ENCODE results near the gene TTC28.

Gene TTC28

DNA sequence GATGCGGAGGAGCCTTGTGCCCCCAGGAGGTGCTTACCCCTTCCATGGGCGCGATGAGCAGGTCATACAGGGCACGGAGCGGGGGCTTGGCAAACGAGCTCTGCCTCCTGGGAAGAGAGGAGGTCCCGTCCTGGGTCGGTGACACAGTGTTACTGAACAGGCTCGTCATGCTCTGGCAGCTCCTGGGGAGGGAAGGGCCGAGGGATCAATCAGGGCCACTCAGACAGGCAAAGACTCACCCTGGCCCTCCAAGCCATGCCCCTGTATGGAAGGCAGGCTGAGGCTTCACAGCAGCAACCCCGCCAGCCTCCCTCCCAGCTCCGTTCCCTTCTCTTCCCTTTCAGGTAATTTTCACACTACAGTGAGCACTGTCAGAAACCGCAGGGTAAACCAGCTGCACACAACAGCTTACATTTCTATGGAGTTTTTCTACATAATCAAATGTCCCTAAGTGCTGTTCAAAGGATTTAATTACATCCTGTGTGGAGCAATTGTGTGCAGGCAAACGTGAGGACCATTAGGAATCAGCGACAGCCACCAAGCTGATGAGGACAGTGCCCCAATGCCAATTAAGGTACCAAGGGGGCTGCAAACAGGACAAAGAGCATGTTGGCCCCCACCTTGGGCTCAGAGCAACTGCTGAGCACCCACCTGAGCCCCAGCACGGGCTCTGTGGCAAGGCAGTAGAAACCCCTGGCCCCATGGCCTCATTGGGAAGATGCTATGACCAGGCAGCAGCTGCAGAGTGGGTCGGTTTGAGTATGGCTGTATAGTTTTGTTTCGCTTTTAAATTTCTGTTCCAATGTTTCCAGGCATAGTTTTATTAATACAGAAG, 665.2 kb downstream of the TTC28 start:
- Histone ChIP-seq H3K27ac (ENCODE audit: low read length, poor library complexity, severe bottlenecking) (no peak overlapping the region), H3K18ac (ENCODE audit: low read depth in 1 of 2, low read length in 2 of 2) (no peak overlapping the region), H3K27me3 (ENCODE audit: control insufficient read depth in 1 of 2, insufficient read depth in 1 of 2, low read length in 2 of 2) (no peaks in the 10 kb centered on the region), H3K79me1 (replicated peaks; ENCODE audit: low read length, poor library complexity, severe bottlenecking) (peaks cover 3% of the 10 kb centered on the region), H2BK120ac (ENCODE audit: low read depth, low read length) (no peak overlapping the region), H4K91ac (ENCODE audit: low read length) (no peak overlapping the region), H2AK5ac (ENCODE audit: low read length, severe bottlenecking) (no peak overlapping the region), H3K4me2 (ENCODE audit: low read length, poor library complexity, severe bottlenecking) (no peak overlapping the region), H3K4me1 (ENCODE audit: control insufficient read depth, insufficient read depth, low read depth, low read length) (peaks cover 32% of the 10 kb centered on the region), H3K4me3 (ENCODE audit: insufficient read depth in 1 of 2, low read depth in 1 of 2, low read length in 2 of 2) (no peak overlapping the region), H3K9me3 (ENCODE audit: control insufficient read depth, low read length) (no peaks in the 10 kb centered on the region), H3K4ac (ENCODE audit: low read depth in 1 of 2, low read length in 2 of 2) (no peak overlapping the region), H4K8ac (ENCODE audit: low read length) (no peak overlapping the region), H2BK15ac (ENCODE audit: low read depth, poor library complexity, severe bottlenecking) (no peak overlapping the region), H2BK12ac (ENCODE audit: low read length in 2 of 2) (no peak overlapping the region), H3K14ac (ENCODE audit: low read length in 2 of 2) (no peak overlapping the region), H3K23ac (ENCODE audit: low read length in 2 of 2) (no peak overlapping the region), H3K9ac (ENCODE audit: low read length) (no peak overlapping the region), H2AFZ (ENCODE audit: low read depth, low read length) (no peak overlapping the region), H3K36me3 (ENCODE audit: control insufficient read depth in 1 of 2, insufficient read depth in 2 of 2, low read depth in 1 of 2, low read length in 2 of 2) (peaks cover 20 to 44% of the 10 kb centered on the region in 2 experiments), H2BK5ac (ENCODE audit: low read depth, low read length, poor library complexity, severe bottlenecking) (no peak overlapping the region)
- DNase-seq, result no peak
- 85% methylated on average over 16 of the region's 18 CpGs for WGBS

GRCh38 chr22:28013611-28014010, 666.0 kb downstream of the TTC28 start:
- Histone ChIP-seq H2BK120ac (ENCODE audit: low read depth, low read length) (no peak overlapping the region), H3K14ac (ENCODE audit: low read length in 2 of 2) (no peak overlapping the region), H3K4me3 (ENCODE audit: insufficient read depth in 1 of 2, low read depth in 1 of 2, low read length in 2 of 2) (no peak overlapping the region), H2BK5ac (ENCODE audit: low read depth, low read length, poor library complexity, severe bottlenecking) (no peak overlapping the region), H2BK12ac (ENCODE audit: low read length in 2 of 2) (no peak overlapping the region), H3K18ac (ENCODE audit: low read depth in 1 of 2, low read length in 2 of 2) (no peak overlapping the region), H3K9ac (ENCODE audit: low read length) (no peak overlapping the region), H3K36me3 (ENCODE audit: control insufficient read depth in 1 of 2, insufficient read depth in 2 of 2, low read depth in 1 of 2, low read length in 2 of 2) (peaks cover 20 to 44% of the 10 kb centered on the region in 2 experiments), H3K79me1 (replicated peaks; ENCODE audit: low read length, poor library complexity, severe bottlenecking) (peaks cover 3% of the 10 kb centered on the region), H3K4me2 (ENCODE audit: low read length, poor library complexity, severe bottlenecking) (no peak overlapping the region), H2AK5ac (ENCODE audit: low read length, severe bottlenecking) (no peak overlapping the region), H3K27me3 (ENCODE audit: control insufficient read depth in 1 of 2, insufficient read depth in 1 of 2, low read length in 2 of 2) (no peaks in the 10 kb centered on the region), H3K9me3 (ENCODE audit: control insufficient read depth, low read length) (no peaks in the 10 kb centered on the region), H3K4ac (ENCODE audit: low read depth in 1 of 2, low read length in 2 of 2) (no peak overlapping the region), H4K91ac (ENCODE audit: low read length) (peak overlapping the region; percentile 47), H3K27ac (ENCODE audit: low read length, poor library complexity, severe bottlenecking) (no peak overlapping the region), H3K4me1 (ENCODE audit: control insufficient read depth, insufficient read depth, low read depth, low read length) (peaks cover 30% of the 10 kb centered on the region), H3K23ac (ENCODE audit: low read length in 2 of 2) (no peak overlapping the region), H2AFZ (ENCODE audit: low read depth, low read length) (no peak overlapping the region), H2BK15ac (ENCODE audit: low read depth, poor library complexity, severe bottlenecking) (no peak overlapping the region), H4K8ac (ENCODE audit: low read length) (no peak overlapping the region)
- 90% methylated on average over 12 of the region's 12 CpGs for WGBS
- DNase-seq, result no peak

GRCh38 chr22:28012832-28013460, 666.7 kb downstream of the TTC28 start:
- Histone ChIP-seq H2BK5ac (ENCODE audit: low read depth, low read length, poor library complexity, severe bottlenecking) (no peak overlapping the region), H3K4ac (ENCODE audit: low read depth in 1 of 2, low read length in 2 of 2) (no peak overlapping the region), H3K9ac (ENCODE audit: low read length) (no peak overlapping the region), H3K4me2 (ENCODE audit: low read length, poor library complexity, severe bottlenecking) (no peak overlapping the region), H4K8ac (ENCODE audit: low read length) (no peak overlapping the region), H2BK12ac (ENCODE audit: low read length in 2 of 2) (no peak overlapping the region), H3K23ac (ENCODE audit: low read length in 2 of 2) (no peak overlapping the region), H3K27ac (ENCODE audit: low read length, poor library complexity, severe bottlenecking) (no peak overlapping the region), H3K27me3 (ENCODE audit: control insufficient read depth in 1 of 2, insufficient read depth in 1 of 2, low read length in 2 of 2) (no peaks in the 10 kb centered on the region), H3K4me3 (ENCODE audit: insufficient read depth in 1 of 2, low read depth in 1 of 2, low read length in 2 of 2) (no peak overlapping the region), H3K4me1 (ENCODE audit: control insufficient read depth, insufficient read depth, low read depth, low read length) (peaks cover 28% of the 10 kb centered on the region), H2AFZ (ENCODE audit: low read depth, low read length) (no peak overlapping the region), H2BK15ac (ENCODE audit: low read depth, poor library complexity, severe bottlenecking) (no peak overlapping the region), H4K91ac (ENCODE audit: low read length) (no peak overlapping the region), H3K18ac (ENCODE audit: low read depth in 1 of 2, low read length in 2 of 2) (no peak overlapping the region), H3K14ac (ENCODE audit: low read length in 2 of 2) (no peak overlapping the region), H3K36me3 (ENCODE audit: control insufficient read depth in 1 of 2, insufficient read depth in 2 of 2, low read depth in 1 of 2, low read length in 2 of 2) (peaks cover 20 to 41% of the 10 kb centered on the region in 2 experiments), H2BK120ac (ENCODE audit: low read depth, low read length) (no peak overlapping the region), H3K9me3 (ENCODE audit: control insufficient read depth, low read length) (no peaks in the 10 kb centered on the region), H2AK5ac (ENCODE audit: low read length, severe bottlenecking) (no peak overlapping the region), H3K79me1 (replicated peaks; ENCODE audit: low read length, poor library complexity, severe bottlenecking) (peaks cover 3% of the 10 kb centered on the region)
- no peak for DNase-seq
- whole genome bisulfite sequencing, result 94% methylated on average over 7 of the region's 7 CpGs

- Histone ChIP-seq H3K36me3 (ENCODE audit: control insufficient read depth in 1 of 2, insufficient read depth in 2 of 2, low read depth in 1 of 2, low read length in 2 of 2) (peaks cover 28 to 35% of the 10 kb centered on the region in 2 experiments), H3K27me3 (ENCODE audit: control insufficient read depth in 1 of 2, insufficient read depth in 1 of 2, low read length in 2 of 2) (no peaks in the 10 kb centered on the region), H3K9ac (ENCODE audit: low read length) (peak overlapping the region; percentile 10), H2BK12ac (ENCODE audit: low read length in 2 of 2) (no peak overlapping the region), H4K8ac (ENCODE audit: low read length) (no peak overlapping the region), H3K9me3 (ENCODE audit: control insufficient read depth, low read length) (no peaks in the 10 kb centered on the region), H3K27ac (ENCODE audit: low read length, poor library complexity, severe bottlenecking) (no peak overlapping the region), H2BK15ac (ENCODE audit: low read depth, poor library complexity, severe bottlenecking) (no peak overlapping the region), H3K23ac (ENCODE audit: low read length in 2 of 2) (no peak overlapping the region), H3K79me1 (replicated peaks; ENCODE audit: low read length, poor library complexity, severe bottlenecking) (no peaks in the 10 kb centered on the region), H3K14ac (ENCODE audit: low read length in 2 of 2) (no peak overlapping the region), H3K4me1 (ENCODE audit: control insufficient read depth, insufficient read depth, low read depth, low read length) (peaks cover 26% of the 10 kb centered on the region), H2BK120ac (ENCODE audit: low read depth, low read length) (no peak overlapping the region), H4K91ac (ENCODE audit: low read length) (no peak overlapping the region), H3K4me2 (ENCODE audit: low read length, poor library complexity, severe bottlenecking) (no peak overlapping the region), H3K18ac (ENCODE audit: low read depth in 1 of 2, low read length in 2 of 2) (no peak overlapping the region), H2AFZ (ENCODE audit: low read depth, low read length) (no peak overlapping the region), H2BK5ac (ENCODE audit: low read depth, low read length, poor library complexity, severe bottlenecking) (no peak overlapping the region), H2AK5ac (ENCODE audit: low read length, severe bottlenecking) (no peak overlapping the region), H3K4me3 (ENCODE audit: insufficient read depth in 1 of 2, low read depth in 1 of 2, low read length in 2 of 2) (no peak overlapping the region), H3K4ac (ENCODE audit: low read depth in 1 of 2, low read length in 2 of 2) (no peak overlapping the region)
- peak; percentile 78 for DNase-seq
- 5% methylated on average over 14 of the region's 14 CpGs for WGBS
These were observed 670.3 kb downstream of the TTC28 start for GRCh38 chr22:28009272-28009827.
